Transverse colon (tissue), 4 donors: ENCODE data around the gene TNFAIP3. TPM values are rescaled to one million over a fixed set of nuclear protein-coding genes. Genes with fewer than 3 reads are reported as not detected.

Source experiments
- DNase-seq: peaks from one replicate; pipeline ENCODE4 v3.0.0-alpha.2; 2019
- H3K27ac ChIP-seq, 4 donors: fragments of 200-600 bp; sonication (generic); 2 replicates each; pipeline ENCODE4 v1.5.1; 2016 to 2018; ENCODE audit warnings: inconsistent platforms in 4 of 4
- H3K27me3 ChIP-seq: fragments of 200-600 bp; sonication (generic); 2 replicates; pipeline ENCODE4 v1.5.1; 2017; ENCODE audit warnings: inconsistent platforms
- H3K36me3 ChIP-seq, 4 donors: fragments of 200-600 bp; sonication (generic); 2 replicates each; pipeline ENCODE4 v1.5.1; 2017 to 2019; ENCODE audit warnings: inconsistent platforms in 4 of 4
- H3K4me1 ChIP-seq, 4 donors: fragments of 200-600 bp; sonication (generic); 2 replicates each; pipeline ENCODE4 v1.5.1; 2017 to 2020; ENCODE audit warnings: inconsistent platforms in 4 of 4
- H3K4me3 ChIP-seq, 4 donors: fragments of 200-600 bp; sonication (generic); 1 replicate in 1 of 4; 2 replicates in 3 of 4; pipeline versions ENCODE4 v1.5.1 to v1.6.1; 2017 to 2019; ENCODE audit warnings: inconsistent platforms in 4 of 4
- H3K9me3 ChIP-seq, 2 donors: fragments of 200-600 bp; sonication (generic); 2 replicates each; pipeline ENCODE4 v1.5.1; 2017 to 2019; ENCODE audit warnings: inconsistent platforms in 2 of 2
- EP300 ChIP-seq: sonication (generic); formaldehyde crosslinking; IDR thresholded peaks from one replicate; pipeline ENCODE4 v1.6.1; 2017; ENCODE audit warnings: antibody characterized with exemption, low read depth
- POLR2A ChIP-seq: fragments of 450-650 bp; IDR thresholded peaks from one replicate; pipeline ENCODE4 v1.6.1; 2016; ENCODE audit warnings: antibody characterized with exemption, mild to moderate bottlenecking, moderate library complexity
- POLR2AphosphoS5 ChIP-seq, 3 donors: sonication (generic); formaldehyde crosslinking; IDR thresholded peaks; one replicate each; pipeline ENCODE4 v1.6.1; 2016; ENCODE audit warnings: antibody characterized with exemption in 3 of 3
- WGBS, 2 donors: methylation state at CpG; one replicate each; pipeline ENCODE4 v1.1.5; 2018; ENCODE audit warnings: low coverage in 1 of 2; 5-methylcytosine and 5-hydroxymethylcytosine counted together
- in situ Hi-C, 4 donors: fragments of 200-750 bp; cut with MboI; loops; one replicate each; pipeline versions ENCODE4 v1.15.0 to v1.15.1; 2017; ENCODE audit warnings: low sequenced_read_pairs in 3 of 4, low pct_ligation_motif_present in 1 of 4, low pct_unique_long_range_greater_than_20kb in 1 of 4
- intact Hi-C: fragments of 100-400 bp; cut with DNase I; formaldehyde crosslinking; loops from one replicate; pipeline ENCODE4 v1.15.1; 2023; ENCODE audit warnings: low total_unique reads
- total RNA-seq, 4 donors: library from RNA; depleted of rRNA; stranded (reverse); fragments of >200 nt; gene quantifications; one replicate each; pipeline ENCODE4 v1.1.0, GENCODE V29; 2016
- TF ChIP-seq, protein P1 (sequence below), 5 experiments: fragments of 200-600 bp in 3 of 5; fragments of 450-650 bp in 2 of 5; sonication (generic) in 3 of 5; IDR thresholded peaks; 1 replicate in 2 of 5; 2 replicates in 3 of 5; pipeline ENCODE4 v1.5.1; 2016 to 2017; ENCODE audit warnings: antibody characterized with exemption in 5 of 5, inconsistent platforms in 3 of 5, mild to moderate bottlenecking in 2 of 5, moderate library complexity in 1 of 5

TNFAIP3 gene
- total RNA-seq, 4 donors from 2014 or later, result 21.4 to 46.8 (median 36.3) TPM

DNA sequence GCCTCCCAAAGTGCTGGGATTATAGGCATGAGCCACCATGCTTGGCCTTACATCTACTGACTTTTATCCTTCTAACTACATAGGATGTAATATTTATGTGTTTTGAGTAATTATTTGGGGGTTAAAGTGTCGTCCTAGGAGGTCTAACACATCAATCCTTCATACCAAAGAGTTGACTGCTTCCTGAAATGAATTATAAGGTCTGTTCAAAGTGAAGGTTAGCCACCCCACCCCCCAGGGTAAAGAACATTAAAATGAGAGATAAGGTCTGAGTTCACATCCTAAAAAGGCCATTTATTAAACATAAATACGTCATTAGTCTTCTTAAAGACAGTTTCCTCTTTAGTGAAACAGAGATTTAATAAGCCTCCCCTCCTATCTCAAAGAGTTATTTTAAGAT, 33.8 kb downstream of the TNFAIP3 start:
- 76 to 100% methylated on average over 2 of the region's 2 CpGs for WGBS, 2 donors
- Histone ChIP-seq H3K9me3 (no peaks in the 10 kb centered on the region), H3K27ac (no peak overlapping the region), H3K36me3 (no peaks in the 10 kb centered on the region), H3K4me3 (no peak overlapping the region), H3K4me1 (peaks cover 0 to 5% (median 0%) of the 10 kb centered on the region in 4 donors), H3K27me3 (no peaks in the 10 kb centered on the region)
- DNase-seq, result no peak
- intact Hi-C loops, result no loop called here
- no peak for TF ChIP-seq EP300
- no peak for TF ChIP-seq POLR2A
- TF ChIP-seq, protein P1, sequence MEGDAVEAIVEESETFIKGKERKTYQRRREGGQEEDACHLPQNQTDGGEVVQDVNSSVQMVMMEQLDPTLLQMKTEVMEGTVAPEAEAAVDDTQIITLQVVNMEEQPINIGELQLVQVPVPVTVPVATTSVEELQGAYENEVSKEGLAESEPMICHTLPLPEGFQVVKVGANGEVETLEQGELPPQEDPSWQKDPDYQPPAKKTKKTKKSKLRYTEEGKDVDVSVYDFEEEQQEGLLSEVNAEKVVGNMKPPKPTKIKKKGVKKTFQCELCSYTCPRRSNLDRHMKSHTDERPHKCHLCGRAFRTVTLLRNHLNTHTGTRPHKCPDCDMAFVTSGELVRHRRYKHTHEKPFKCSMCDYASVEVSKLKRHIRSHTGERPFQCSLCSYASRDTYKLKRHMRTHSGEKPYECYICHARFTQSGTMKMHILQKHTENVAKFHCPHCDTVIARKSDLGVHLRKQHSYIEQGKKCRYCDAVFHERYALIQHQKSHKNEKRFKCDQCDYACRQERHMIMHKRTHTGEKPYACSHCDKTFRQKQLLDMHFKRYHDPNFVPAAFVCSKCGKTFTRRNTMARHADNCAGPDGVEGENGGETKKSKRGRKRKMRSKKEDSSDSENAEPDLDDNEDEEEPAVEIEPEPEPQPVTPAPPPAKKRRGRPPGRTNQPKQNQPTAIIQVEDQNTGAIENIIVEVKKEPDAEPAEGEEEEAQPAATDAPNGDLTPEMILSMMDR (IDR thresholded peaks at IDR 0.05), result no peak
- no peak for TF ChIP-seq POLR2AphosphoS5 (IDR thresholded peaks at IDR 0.05)
- in situ Hi-C loops, result no loop called here

DNA sequence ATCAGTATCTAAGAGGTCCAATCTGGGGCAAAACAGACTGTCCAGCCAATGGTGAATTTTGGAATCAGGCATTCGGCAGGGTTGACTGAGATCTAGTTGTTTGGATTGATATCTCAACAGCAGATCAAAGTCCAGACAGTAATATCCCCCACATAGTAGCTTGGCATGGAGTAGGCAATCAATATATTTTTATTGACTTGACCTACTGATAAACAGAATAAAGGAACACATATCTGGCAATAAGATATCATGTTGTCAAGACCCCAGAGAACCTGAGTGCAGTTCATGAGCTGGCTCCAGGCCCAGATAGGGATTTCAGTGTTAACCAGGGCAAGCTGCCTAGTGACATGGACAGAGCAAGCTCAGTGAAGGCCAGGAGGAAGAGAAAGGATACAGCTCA, 34.4 kb downstream of the TNFAIP3 start:
- H3K27me3 ChIP-seq, result no peaks in the 10 kb centered on the region
- intact Hi-C loops (no loop called here), in situ Hi-C loops (no loop called here)
- no peak for DNase-seq
- H3K4me3 ChIP-seq, result no peak overlapping the region
- no peak overlapping the region for H3K27ac ChIP-seq
- 65% methylated on average over 1 of the region's 1 CpG; no CpG with 5 or more reads in 1 of the 2 donors for WGBS, 2 donors
- TF ChIP-seq POLR2AphosphoS5 (IDR thresholded peaks at IDR 0.05) (no peak), EP300 (no peak), POLR2A (no peak)
- TF ChIP-seq, protein P1 (IDR thresholded peaks at IDR 0.05), result no peak
- no peaks in the 10 kb centered on the region for H3K36me3 ChIP-seq
- peaks cover 0 to 5% (median 0%) of the 10 kb centered on the region in 4 donors for H3K4me1 ChIP-seq
- no peaks in the 10 kb centered on the region for H3K9me3 ChIP-seq

DNA sequence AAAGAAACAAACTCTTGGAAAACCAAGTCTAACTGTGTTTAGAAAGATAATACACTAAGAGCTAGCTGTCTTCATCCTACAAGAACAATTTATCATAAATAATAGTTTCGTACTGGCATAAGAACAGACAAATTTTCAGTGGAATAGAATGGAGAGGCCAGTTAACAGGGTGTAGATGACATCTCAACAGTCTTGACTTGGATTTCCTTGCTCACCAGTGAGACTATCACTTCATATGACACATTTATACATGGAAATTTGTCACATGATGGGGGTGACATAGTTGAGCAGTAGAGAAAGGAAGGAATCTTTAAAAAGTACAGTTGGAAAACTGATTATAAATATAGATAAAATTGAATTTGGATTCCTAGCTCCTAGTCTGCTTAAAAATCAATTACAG, 35.6 kb downstream of the TNFAIP3 start:
- no peak for DNase-seq
- Histone ChIP-seq H3K9me3 (no peaks in the 10 kb centered on the region), H3K4me1 (peaks cover 0 to 5% (median 0%) of the 10 kb centered on the region in 4 donors), H3K4me3 (no peak overlapping the region), H3K27ac (no peak overlapping the region), H3K36me3 (no peaks in the 10 kb centered on the region), H3K27me3 (no peaks in the 10 kb centered on the region)
- in situ Hi-C loops, result no loop called here
- no peak for TF ChIP-seq POLR2A
- TF ChIP-seq POLR2AphosphoS5 (IDR thresholded peaks at IDR 0.05), result no peak
- no peak for TF ChIP-seq EP300
- TF ChIP-seq, protein P1 (IDR thresholded peaks at IDR 0.05), result no peak
- WGBS, 2 donors, result 94 to 100% methylated on average over 1 of the region's 1 CpG
- intact Hi-C loops, result no loop called here

DNA sequence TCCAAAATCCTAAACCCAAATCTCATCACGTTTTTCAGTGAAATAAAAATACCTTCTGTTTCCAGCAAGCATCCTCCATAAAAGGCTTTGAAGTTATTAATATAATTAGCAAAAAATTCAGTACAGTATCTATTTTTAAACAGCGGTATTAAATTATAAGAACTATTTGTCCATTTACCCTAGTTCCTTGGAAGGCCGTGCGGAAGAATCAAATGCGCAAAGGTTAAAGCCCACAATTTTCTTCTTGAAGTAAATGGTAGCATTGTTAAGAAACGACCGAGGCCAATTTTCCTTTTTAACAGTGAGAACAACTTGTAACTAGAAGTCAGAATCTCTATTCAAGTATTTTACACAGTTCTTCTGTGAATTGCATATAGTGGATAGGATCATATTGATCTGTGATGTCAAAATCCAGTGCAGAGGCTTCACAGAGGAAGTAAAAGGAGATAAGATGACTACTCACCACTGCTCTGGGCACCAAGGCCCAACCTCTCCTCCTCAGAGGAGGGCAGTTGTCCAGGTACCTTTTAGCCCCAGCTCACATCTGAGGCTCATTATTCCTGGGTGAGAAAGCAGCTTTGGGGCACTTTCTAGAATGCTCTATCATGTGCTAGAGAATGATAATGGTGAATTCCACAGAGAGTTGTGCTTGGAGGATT, 36.3 kb downstream of the TNFAIP3 start:
- no peak overlapping the region for H3K4me3 ChIP-seq
- H3K27me3 ChIP-seq, result no peaks in the 10 kb centered on the region
- no peak for TF ChIP-seq POLR2AphosphoS5 (IDR thresholded peaks at IDR 0.05)
- TF ChIP-seq POLR2A, result no peak
- TF ChIP-seq EP300, result no peak
- TF ChIP-seq, protein P1 (IDR thresholded peaks at IDR 0.05), result no peak
- H3K27ac ChIP-seq, result no peak overlapping the region
- no peaks in the 10 kb centered on the region for H3K36me3 ChIP-seq
- no peak for DNase-seq
- WGBS, 2 donors, result 91 to 94% methylated on average over 7 of the region's 7 CpGs
- peaks cover 0 to 5% (median 0%) of the 10 kb centered on the region in 4 donors for H3K4me1 ChIP-seq
- H3K9me3 ChIP-seq, result no peaks in the 10 kb centered on the region
- in situ Hi-C loops, result no loop called here
- intact Hi-C loops, result no loop called here
